C4-2B (cell line): ENCODE measurements around the gene OSBPL3.

ENCODE experiments used
- H3K27ac ChIP-seq: fragments of 450-650 bp; 2 replicates; pipeline ENCODE4 v1.5.1; 2017
- ZFX ChIP-seq: fragments of 450-650 bp; IDR thresholded peaks from 2 replicates; pipeline ENCODE4 v1.6.1; 2017
- TF ChIP-seq, protein P1 (sequence below): fragments of 450-650 bp; conservative IDR thresholded peaks from 2 replicates; pipeline ENCODE4 v1.5.1; 2017; ENCODE audit warnings: mild to moderate bottlenecking

OSBPL3 gene

DNA sequence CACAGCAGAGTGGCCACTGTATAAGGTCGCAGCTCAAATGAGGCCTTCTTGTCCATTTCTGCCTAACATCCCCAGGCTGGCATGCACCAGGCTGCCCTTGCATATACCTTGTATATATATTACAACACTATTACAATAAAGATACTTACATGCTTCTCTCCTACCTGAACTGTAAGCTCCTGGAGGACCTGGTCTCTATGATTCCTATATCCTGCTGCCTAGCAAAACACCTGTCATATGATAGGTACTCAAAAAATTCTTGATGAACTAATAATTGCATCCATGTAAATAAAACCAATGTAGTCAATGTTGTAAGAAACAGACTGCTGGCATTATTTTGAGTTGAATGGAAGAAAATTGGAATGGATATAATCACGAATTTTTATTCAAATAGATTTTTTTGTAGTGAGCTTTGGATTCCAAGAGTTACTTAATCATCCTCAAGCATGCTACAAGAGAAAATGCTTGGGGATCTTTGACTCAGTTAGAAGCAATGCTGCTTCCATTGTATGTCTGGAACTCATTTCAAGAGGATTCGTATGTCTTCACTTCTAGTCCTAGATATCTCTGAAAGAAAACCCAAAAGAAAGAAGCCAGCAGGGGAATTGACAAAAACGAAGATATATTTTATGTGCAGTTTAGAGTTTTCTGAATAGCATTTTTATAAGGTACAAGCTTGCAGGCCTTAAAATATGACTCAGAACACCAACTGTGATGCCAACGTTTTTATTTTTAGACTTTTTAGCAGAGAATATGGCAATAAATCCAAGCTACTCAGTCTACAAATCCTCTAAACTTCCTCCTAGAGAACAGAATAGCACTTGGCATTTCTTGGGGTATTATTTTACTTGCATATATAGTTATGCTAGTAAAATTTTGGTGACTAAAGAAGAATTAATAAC, 53.1 kb downstream of the OSBPL3 start:
- H3K27ac ChIP-seq: no peak overlapping the region
- TF ChIP-seq, protein P1, sequence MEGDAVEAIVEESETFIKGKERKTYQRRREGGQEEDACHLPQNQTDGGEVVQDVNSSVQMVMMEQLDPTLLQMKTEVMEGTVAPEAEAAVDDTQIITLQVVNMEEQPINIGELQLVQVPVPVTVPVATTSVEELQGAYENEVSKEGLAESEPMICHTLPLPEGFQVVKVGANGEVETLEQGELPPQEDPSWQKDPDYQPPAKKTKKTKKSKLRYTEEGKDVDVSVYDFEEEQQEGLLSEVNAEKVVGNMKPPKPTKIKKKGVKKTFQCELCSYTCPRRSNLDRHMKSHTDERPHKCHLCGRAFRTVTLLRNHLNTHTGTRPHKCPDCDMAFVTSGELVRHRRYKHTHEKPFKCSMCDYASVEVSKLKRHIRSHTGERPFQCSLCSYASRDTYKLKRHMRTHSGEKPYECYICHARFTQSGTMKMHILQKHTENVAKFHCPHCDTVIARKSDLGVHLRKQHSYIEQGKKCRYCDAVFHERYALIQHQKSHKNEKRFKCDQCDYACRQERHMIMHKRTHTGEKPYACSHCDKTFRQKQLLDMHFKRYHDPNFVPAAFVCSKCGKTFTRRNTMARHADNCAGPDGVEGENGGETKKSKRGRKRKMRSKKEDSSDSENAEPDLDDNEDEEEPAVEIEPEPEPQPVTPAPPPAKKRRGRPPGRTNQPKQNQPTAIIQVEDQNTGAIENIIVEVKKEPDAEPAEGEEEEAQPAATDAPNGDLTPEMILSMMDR: no peak
- no peak for TF ChIP-seq ZFX

DNA sequence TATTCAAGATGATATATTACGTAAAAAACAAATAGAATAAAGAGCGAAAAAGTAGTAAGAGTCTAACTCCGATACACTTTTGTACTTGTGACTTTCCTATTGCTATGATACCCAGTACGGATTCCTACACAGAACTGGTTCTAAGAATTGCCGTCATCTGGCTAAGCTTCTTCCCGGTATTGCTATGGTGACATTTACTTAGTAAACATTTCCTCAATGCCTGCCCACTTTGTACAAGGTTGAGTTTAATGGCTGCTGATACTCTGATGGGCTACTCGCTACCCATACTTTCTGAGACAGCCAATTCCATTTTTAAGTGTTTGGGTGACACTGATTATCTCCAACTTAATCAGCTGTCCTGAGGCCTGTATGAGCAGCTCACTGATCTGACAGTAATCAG, 55.6 kb downstream of the OSBPL3 start:
- no peak overlapping the region for H3K27ac ChIP-seq
- TF ChIP-seq ZFX: no peak
- TF ChIP-seq, protein P1: no peak

DNA sequence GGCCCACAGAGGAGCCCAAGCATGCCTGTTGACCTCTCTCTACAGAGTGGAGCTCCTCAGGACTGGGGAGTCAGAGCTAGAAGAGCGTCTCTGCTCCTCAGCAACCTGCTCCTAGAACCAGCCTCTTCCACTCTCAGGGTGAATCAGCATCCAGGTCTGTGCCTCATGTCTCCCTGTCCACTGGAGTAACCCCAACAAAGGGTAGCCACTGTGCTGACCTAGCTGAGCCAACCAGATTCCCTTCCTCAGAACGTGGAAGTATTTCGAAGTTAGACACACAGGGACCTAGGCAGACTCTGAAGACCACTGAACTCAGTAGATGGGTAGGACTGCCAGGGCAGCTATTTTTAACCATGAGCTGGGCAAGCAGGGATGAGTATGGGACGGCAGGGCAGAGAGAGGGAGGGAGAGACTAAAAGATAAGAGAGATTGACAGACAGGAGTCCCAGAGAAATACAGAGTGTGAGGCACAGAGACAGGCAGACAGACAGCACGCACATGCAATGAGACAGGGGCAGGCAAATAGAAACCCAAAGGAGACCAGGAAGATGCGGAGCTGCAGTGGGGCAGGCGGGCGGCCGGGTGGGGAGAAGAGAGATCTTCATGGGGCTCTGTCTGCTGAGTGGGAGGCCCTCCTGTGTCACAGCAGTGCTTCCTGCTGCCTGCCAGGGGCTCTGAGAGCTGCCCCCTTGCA, 56.7 kb downstream of the OSBPL3 start:
- TF ChIP-seq ZFX: no peak
- TF ChIP-seq, protein P1: no peak
- H3K27ac ChIP-seq: no peak overlapping the region

DNA sequence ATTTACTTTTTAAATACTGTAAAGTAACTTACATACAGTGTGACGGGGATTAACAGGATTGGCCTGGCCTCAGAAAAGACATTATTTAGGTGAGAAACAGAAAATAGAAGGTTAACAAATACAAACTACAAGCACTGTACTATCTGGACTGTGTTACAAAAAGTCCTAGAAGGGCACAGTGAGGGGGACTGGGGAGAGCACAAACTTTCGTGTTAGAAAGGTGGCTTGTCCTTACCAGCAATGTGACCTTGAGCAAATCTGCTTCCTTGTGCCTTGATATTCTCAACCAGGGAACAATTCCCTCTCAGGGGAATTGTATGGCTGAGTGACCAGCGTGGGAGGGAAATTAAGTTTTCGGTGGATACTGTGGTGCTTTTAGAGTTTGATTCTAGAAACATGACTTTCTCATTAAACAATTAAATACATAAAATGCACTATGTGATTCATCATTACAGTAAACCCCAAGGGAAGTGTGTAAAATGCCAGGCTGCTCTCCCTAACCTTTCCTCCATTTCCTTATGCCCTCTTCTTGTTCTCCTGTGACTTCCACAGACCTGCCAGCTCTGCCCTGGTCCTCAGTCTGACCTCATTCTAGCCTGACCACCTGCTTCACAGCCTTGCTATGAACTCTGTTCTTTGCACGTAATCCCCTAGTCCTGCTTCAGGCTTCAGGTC, 57.7 kb downstream of the OSBPL3 start:
- TF ChIP-seq, protein P1: no peak
- no peak for TF ChIP-seq ZFX
- no peak overlapping the region for H3K27ac ChIP-seq

DNA sequence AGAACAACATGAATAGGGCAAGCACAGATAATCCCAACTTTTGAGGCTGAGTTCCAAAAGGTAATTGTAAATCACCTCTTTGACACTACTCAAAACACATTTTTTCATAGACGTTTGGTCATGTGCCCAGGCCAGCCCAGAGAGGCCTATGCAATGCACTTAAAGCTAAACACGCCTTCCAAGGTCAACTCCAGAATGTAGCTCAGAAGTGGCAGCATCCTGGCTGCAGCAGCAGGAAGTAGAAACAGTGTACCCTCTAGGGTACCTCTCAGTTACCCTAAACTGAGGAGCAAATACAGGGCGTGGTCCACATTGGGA, 58.7 kb downstream of the OSBPL3 start:
- TF ChIP-seq, protein P1: no peak
- no peak for TF ChIP-seq ZFX
- H3K27ac ChIP-seq: no peak overlapping the region

DNA sequence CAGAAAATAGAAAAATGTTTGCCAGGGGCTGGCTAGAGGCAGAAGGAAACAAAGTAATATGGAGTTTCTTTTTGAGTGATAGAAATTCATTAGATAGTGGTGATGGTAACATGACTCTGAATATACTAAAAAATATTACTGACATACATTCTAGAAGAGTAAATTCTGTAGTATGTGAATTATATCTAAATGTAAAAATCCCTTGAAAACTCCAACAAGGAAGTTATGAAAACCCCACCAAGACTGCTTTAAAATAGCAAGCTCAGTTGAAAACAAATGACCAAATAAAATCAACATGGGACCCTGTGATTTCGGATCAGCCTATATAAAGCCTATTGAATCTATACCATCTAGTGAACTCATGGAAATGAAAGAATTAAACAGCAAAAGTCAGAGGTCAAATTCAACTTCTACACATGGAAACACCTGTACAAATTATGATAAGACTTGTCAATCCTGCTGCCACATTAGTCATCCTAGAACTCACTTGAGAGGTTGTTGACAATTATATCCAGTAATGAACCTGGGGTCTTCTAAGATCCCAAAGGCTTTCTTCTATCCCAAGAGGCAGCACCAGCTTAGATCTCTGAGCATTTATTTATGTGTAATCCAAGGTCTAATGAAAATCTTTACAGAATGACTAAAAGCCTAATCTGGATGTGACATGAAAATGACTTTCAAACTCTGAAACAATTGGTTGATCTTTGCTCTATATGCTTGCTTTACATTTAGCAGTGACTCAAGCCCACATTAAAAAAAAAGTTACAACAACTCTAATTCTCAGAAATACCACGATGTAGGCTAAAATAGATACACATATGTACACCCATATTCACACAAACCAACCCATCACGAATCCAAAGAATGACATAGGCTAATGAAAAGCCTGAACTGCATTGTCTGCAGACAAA, 59.3 kb downstream of the OSBPL3 start:
- H3K27ac ChIP-seq: no peak overlapping the region
- no peak for TF ChIP-seq ZFX
- TF ChIP-seq, protein P1: no peak
